GM12864 (cell line): ENCODE results near the gene NEDD9.

ENCODE experiments used
- DNase-seq: peaks from one replicate; pipeline ENCODE4 v3.0.0-alpha.2; 2011; ENCODE audit warnings: low read depth
- H3K4me3 ChIP-seq: 2 replicates; pipeline ENCODE4 v1.5.1; 2011; ENCODE audit warnings: mild to moderate bottlenecking, low read depth, low read length, control low read depth
- TF ChIP-seq, protein P1 (sequence below): IDR thresholded peaks from 2 replicates; pipeline ENCODE4 v1.5.1; 2011; ENCODE audit warnings: low read depth, mild to moderate bottlenecking, moderate library complexity, low read length, control low read depth, inconsistent platforms; ENCODE audit errors: missing control alignments

The NEDD9 gene

DNA sequence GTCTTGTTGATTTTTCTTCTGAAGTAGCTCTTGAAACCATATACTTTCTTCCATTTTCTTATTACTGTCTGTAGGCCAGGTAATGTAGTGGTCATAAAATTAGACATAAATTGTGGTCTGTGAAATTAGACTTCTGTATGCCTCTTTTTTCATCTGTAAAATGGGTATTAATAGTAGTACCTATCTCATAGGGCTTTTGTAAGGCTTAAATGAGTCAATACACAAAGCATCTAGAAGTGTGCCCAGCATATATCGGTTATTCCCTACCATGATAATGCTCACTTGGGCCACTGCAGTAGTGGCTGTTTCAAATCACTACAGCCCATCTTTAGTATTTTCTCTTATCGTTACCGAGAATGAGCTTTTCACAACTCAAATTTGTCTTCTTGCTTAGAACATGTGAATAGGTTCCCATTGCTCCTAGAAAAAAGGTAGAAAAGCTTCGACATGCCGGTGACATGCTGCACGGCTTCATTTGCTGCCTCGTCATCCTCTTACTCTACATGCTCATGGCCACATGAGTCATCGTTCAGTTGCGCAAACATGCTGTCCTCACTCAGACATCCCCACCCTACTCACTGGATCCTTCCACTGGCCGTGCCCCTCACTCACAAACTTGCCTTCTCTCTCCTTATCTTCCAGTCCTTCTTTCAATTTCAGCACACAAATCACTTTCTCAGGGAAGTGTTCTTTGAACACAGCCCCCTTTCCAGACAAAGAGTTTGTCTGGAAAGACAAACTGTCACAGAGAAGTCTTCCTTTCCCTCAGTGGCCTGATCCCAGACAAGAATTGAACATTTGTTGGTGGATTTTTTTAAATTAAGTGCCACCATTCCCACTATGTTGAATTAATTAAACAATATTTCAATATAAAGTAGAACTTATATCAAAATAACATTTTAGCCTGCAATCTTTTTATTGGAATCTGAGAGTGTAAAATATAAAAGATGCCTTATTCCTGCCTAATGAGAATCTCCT, 88.8 kb downstream of the NEDD9 start:
- no peak for DNase-seq
- TF ChIP-seq, protein P1, sequence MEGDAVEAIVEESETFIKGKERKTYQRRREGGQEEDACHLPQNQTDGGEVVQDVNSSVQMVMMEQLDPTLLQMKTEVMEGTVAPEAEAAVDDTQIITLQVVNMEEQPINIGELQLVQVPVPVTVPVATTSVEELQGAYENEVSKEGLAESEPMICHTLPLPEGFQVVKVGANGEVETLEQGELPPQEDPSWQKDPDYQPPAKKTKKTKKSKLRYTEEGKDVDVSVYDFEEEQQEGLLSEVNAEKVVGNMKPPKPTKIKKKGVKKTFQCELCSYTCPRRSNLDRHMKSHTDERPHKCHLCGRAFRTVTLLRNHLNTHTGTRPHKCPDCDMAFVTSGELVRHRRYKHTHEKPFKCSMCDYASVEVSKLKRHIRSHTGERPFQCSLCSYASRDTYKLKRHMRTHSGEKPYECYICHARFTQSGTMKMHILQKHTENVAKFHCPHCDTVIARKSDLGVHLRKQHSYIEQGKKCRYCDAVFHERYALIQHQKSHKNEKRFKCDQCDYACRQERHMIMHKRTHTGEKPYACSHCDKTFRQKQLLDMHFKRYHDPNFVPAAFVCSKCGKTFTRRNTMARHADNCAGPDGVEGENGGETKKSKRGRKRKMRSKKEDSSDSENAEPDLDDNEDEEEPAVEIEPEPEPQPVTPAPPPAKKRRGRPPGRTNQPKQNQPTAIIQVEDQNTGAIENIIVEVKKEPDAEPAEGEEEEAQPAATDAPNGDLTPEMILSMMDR = no peak
- H3K4me3 ChIP-seq = no peak overlapping the region

DNA sequence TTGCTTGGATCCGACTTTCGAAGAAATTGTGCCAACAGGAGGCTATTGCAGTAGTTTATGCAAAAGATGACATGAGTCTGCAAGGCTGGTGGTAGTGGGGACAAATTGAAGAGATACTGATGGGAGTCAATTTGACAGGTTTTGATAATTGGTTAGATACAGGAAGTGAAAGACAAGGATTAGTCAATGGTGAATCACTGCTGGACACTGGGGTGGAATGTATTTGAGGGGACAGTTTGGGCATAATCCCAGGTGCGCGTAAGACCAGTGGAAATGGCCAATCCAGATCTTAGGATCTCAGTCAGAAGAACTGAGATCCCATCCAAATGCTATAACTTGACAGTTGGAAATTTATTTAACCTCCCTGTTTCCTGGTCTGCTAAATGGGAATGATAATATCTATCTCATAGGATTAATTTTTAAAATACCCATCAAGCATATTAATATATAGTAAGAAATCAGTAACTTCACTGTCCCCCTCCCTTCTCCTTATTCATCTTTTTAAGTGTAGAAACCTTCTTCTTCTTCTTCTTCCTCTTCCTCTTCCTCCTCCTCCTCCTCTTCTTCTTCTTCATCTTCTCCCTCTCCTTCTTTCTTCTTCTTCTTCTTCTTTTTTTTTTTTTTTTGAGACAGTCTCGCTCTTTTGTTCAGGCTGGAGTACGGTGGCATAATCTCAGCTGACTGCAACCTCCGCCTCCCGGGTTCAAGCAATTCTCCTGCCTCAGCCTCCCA, 90.0 kb downstream of the NEDD9 start:
- TF ChIP-seq, protein P1 = no peak
- no peak overlapping the region for H3K4me3 ChIP-seq
- DNase-seq = no peak

DNA sequence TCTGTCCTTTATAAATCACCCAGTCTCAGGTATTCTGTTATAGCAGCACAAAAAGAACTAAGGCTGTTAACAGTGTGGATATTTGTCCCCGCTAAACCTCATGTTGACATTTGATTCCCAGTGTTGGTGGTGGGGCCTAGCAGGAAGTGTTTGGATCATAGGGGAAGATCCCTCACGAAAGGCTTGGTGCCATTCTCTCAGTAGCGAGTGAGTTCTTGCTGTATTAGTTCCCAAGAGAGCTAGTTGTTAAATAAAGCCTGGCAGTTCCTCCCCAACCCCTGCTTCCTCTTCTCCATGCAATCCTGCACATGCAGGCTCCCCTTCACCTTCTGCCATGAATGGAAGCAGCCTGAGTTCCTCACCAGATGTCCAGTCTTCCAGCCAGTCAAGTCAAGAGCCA, 91.2 kb downstream of the NEDD9 start:
- DNase-seq = no peak
- H3K4me3 ChIP-seq = no peak overlapping the region
- TF ChIP-seq, protein P1 = no peak

DNA sequence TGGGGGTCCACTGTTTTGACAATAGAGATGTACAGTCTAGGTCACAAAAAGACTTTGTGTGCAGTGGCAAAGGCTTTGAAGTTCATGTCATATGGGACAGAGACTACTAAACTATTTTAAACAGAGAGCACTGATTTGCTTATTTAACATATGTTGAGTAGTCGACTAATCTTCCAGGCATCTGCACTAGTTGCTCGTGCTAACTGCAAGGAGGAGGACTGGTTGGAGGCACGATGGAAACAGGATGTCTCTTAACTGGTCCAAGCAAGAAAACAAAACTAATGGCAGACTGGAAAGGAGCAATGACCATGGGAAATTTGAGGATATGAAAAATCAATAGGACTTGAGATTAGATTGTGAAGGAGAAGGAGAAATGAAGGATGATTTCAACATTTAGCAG, 92.4 kb downstream of the NEDD9 start:
- no peak for DNase-seq

DNA sequence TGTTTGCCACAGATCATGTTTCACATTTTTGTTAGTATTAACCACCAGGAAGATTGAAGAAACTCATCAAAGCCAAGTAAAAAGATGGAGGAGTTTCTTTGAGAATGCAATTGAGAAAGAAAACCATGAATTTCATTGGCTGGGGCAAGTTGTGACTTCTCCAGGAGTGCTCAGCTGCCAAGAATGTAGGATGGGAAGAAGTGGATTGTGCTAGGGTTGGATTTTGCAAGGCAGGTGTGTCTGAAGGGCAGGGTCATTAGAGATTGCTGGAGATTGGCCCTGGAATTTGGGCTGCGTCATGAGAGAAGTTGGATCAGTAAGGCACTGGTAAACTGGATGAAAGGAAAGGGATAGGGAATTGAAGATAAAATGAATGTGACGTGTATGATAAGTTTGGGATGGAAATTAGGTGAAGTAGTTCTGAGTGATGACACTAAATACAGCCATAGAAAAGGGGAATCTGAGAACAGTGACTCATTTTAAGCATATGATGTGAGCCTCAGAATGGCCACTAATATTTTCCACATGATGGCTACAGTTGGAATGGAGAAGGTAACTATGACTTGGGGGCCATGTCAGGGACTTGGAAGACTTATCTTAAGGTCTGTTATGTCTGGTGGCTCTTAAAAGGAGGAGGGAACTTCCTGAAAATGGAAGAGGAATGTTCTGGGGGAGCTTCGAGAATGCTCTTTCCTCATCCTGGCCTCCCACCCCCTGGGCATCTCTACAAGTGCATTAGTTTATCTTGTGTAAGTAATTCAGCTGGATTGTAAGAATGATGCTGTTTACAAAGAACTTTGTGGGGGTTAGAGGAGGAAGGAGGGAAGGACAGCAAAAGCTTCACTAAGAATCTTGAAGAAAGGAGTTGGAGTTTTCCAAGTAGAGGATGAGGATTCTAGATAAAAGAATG, 93.2 kb downstream of the NEDD9 start:
- TF ChIP-seq, protein P1 = no peak
- no peak overlapping the region for H3K4me3 ChIP-seq
- no peak for DNase-seq

More for the DNA sequence above, 92.4 kb downstream of the NEDD9 start:
- H3K4me3 ChIP-seq = no peak overlapping the region
- TF ChIP-seq, protein P1 = no peak

DNA sequence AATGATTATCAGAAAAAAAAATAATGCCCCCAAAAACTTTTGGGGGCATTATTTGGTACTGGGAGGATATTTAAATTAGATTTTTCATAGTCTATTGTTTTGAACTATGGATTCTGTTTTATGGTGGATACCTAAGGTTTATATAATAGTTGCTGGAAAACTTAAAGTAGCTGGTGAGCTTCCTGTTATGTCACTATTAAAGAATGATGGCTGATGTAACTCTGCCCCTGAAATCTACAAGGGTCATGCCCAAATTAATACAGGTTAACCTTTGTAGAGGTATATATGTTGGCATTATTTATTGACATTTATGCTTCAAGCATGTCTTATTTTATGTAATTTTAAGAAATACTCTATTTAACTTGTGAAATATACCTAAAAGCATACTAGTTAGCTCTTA, 95.7 kb downstream of the NEDD9 start:
- TF ChIP-seq, protein P1 = no peak
- DNase-seq = no peak
- H3K4me3 ChIP-seq = no peak overlapping the region
